CD14-positive monocyte (primary cell): ENCODE data around the gene C22orf23. TPM values are rescaled to one million over a fixed set of nuclear protein-coding genes. Genes with fewer than 3 reads are reported as not detected.
A peak's percentile ranks its signal among the peaks of the same experiment; 100 is the strongest.

Experiments used
- DNase-seq, 3 donors: peaks; one replicate each; pipeline ENCODE4 v3.0.0-alpha.2; 2011 to 2022
- H2AFZ ChIP-seq: 2 replicates; pipeline ENCODE4 v1.6.0; 2012; ENCODE audit warnings: mild to moderate bottlenecking, low read depth, low read length, inconsistent platforms; ENCODE audit not compliant: insufficient read depth, poor library complexity, severe bottlenecking
- H3K27ac ChIP-seq, 2 donors: 1 replicate in 1 of 2; 2 replicates in 1 of 2; pipeline ENCODE4 v1.5.1; 2012 to 2013; ENCODE audit warnings: low read length in 2 of 2, control low read depth in 1 of 2, inconsistent platforms in 1 of 2, low read depth in 1 of 2, mild to moderate bottlenecking in 1 of 2
- H3K27me3 ChIP-seq, 2 donors: one replicate each; pipeline versions ENCODE4 v1.6.0 to v1.6.1; 2011 to 2013; ENCODE audit warnings: low read length in 2 of 2; ENCODE audit not compliant: control insufficient read depth in 2 of 2, insufficient read depth in 2 of 2
- H3K36me3 ChIP-seq, 2 donors: replicated peaks in 1 of 2; 1 replicate in 1 of 2; 2 replicates in 1 of 2; pipeline versions ENCODE4 v1.5.1 to v1.6.1; 2012 to 2013; ENCODE audit warnings: low read length in 2 of 2, control low read depth in 1 of 2, inconsistent platforms in 1 of 2, mild to moderate bottlenecking in 1 of 2; ENCODE audit not compliant: insufficient read depth in 2 of 2, control insufficient read depth in 1 of 2
- H3K4me1 ChIP-seq, 2 donors: 1 replicate in 1 of 2; 2 replicates in 1 of 2; pipeline versions ENCODE4 v1.5.1 to v1.6.1; 2012 to 2013; ENCODE audit warnings: low read length in 2 of 2, control low read depth in 1 of 2, inconsistent platforms in 1 of 2, mild to moderate bottlenecking in 1 of 2, moderate library complexity in 1 of 2; ENCODE audit not compliant: insufficient read depth in 2 of 2, control insufficient read depth in 1 of 2
- H3K4me2 ChIP-seq: replicated peaks from 2 replicates; pipeline ENCODE3; 2012; ENCODE audit warnings: low read length, moderate library complexity, mild to moderate bottlenecking; ENCODE audit not compliant: poor library complexity, severe bottlenecking; ENCODE audit errors: extremely low read depth
- H3K4me3 ChIP-seq, 3 experiments: fragments of 200-600 bp in 1 of 3; sonication (generic) in 1 of 3; replicated peaks in 1 of 3; 1 replicate in 2 of 3; 2 replicates in 1 of 3; pipeline ENCODE4 v1.5.1; 2011 to 2013; ENCODE audit warnings: low read length in 3 of 3, mild to moderate bottlenecking in 3 of 3, control low read depth in 2 of 3, low read depth in 2 of 3, inconsistent platforms in 1 of 3, moderate library complexity in 1 of 3
- H3K79me2 ChIP-seq: 2 replicates; pipeline ENCODE4 v1.6.0; 2012; ENCODE audit warnings: mild to moderate bottlenecking, control low read depth, inconsistent platforms, low read length, moderate library complexity; ENCODE audit not compliant: insufficient read depth
- H3K9ac ChIP-seq: 2 replicates; pipeline ENCODE4 v1.6.0; 2017; ENCODE audit warnings: low read length, mild to moderate bottlenecking; ENCODE audit not compliant: insufficient read depth, poor library complexity, severe bottlenecking
- H3K9me3 ChIP-seq, 2 donors: replicated peaks in 1 of 2; 1 replicate in 1 of 2; 2 replicates in 1 of 2; pipeline versions ENCODE4 v1.5.1 to v1.6.1; 2012 to 2013; ENCODE audit warnings: low read length in 2 of 2, control low read depth in 1 of 2; ENCODE audit not compliant: control insufficient read depth in 1 of 2, insufficient read depth in 1 of 2
- H4K20me1 ChIP-seq: 2 replicates; pipeline ENCODE4 v1.6.0; 2012; ENCODE audit warnings: mild to moderate bottlenecking, low read length, control low read depth, moderate library complexity; ENCODE audit not compliant: insufficient read depth
- H3K27ac Mint-ChIP-seq, 7 donors: one replicate each; pipeline ENCODE4 v1.8.0; 2020; ENCODE audit warnings: mild to moderate bottlenecking in 7 of 7, mixed read lengths in 7 of 7, moderate library complexity in 6 of 7, inconsistent platforms in 2 of 7
- H3K27me3 Mint-ChIP-seq, 3 donors: one replicate each; pipeline ENCODE4 v1.8.0; 2021 to 2022; ENCODE audit warnings: low read depth in 3 of 3, mild to moderate bottlenecking in 3 of 3, mixed read lengths in 3 of 3, moderate library complexity in 3 of 3, inconsistent platforms in 1 of 3
- H3K36me3 Mint-ChIP-seq, 2 donors: one replicate each; pipeline ENCODE4 v1.8.0; 2020; ENCODE audit warnings: mixed read lengths in 2 of 2, inconsistent platforms in 1 of 2, mild to moderate bottlenecking in 1 of 2
- H3K4me1 Mint-ChIP-seq: one replicate; pipeline ENCODE4 v1.8.0; 2020; ENCODE audit warnings: mild to moderate bottlenecking, mixed read lengths
- H3K4me3 Mint-ChIP-seq, 2 donors: one replicate each; pipeline ENCODE4 v1.8.0; 2020; ENCODE audit warnings: mild to moderate bottlenecking in 2 of 2, mixed read lengths in 2 of 2, moderate library complexity in 1 of 2
- H3K9me3 Mint-ChIP-seq, 7 donors: one replicate each; pipeline ENCODE4 v1.8.0; 2020 to 2022; ENCODE audit warnings: mixed read lengths in 7 of 7, mild to moderate bottlenecking in 6 of 7, moderate library complexity in 6 of 7, inconsistent platforms in 2 of 7
- CTCF ChIP-seq: fragments of 200-600 bp; IDR thresholded peaks from one replicate; pipeline ENCODE4 v1.8.0; 2022; ENCODE audit warnings: antibody characterized with exemption, mild to moderate bottlenecking
- WGBS: methylation state at CpG from one replicate; pipeline ENCODE4 v1.1.5; 2013; ENCODE audit warnings: missing lambda C conversion rate; ENCODE audit not compliant: insufficient coverage; 5-methylcytosine and 5-hydroxymethylcytosine counted together
- intact Hi-C, 2 donors: fragments of 100-400 bp; cut with micrococcal nuclease; formaldehyde crosslinking; loops; one replicate each; pipeline versions ENCODE4 v1.15.0 to v1.15.1; 2023
- polyA plus RNA-seq, 3 donors: library from polyadenylated mRNA; depleted of rRNA in 1 of 3; unstranded in 2 of 3; stranded (reverse) in 1 of 3; fragments of 300-500 nt in 2 of 3; fragments of >200 nt in 1 of 3; fragmentation: Illumina TruSeq in 2 of 3; gene quantifications; 1 replicate in 2 of 3; 2 replicates in 1 of 3; pipeline ENCODE4 v1.2.3, GENCODE V29; 2012 to 2021

The C22orf23 gene
- polyA plus RNA-seq, 3 donors, result not detected

- Histone ChIP-seq H3K79me2 (no peaks in the 10 kb centered on the region), H3K9ac (no peak overlapping the region), H3K4me1 (peaks cover 8 to 14% of the 10 kb centered on the region in 2 donors), H3K27ac (no peak overlapping the region), H3K4me3 (no peak overlapping the region), H3K9me3 (no peaks in the 10 kb centered on the region), H2AFZ (no peak overlapping the region), H3K27me3 (no peaks in the 10 kb centered on the region), H4K20me1 (peaks cover 5% of the 10 kb centered on the region), H3K36me3 (peaks cover 3 to 7% of the 10 kb centered on the region in 2 donors), H3K4me2 (no peak overlapping the region)
- no peak overlapping the region for H3K4me3 Mint-ChIP-seq
- H3K9me3 Mint-ChIP-seq, result no peaks in the 10 kb centered on the region
- no peak overlapping the region for H3K27ac Mint-ChIP-seq
- peaks cover 16% of the 10 kb centered on the region for H3K4me1 Mint-ChIP-seq
- intact Hi-C loops, result no loop called here
- H3K27me3 Mint-ChIP-seq, result peaks cover 0 to 4% (median 2%) of the 10 kb centered on the region in 3 donors
- DNase-seq, result no peak
- WGBS, result 95% methylated on average over 13 of the region's 15 CpGs
- TF ChIP-seq CTCF, result no peak
- H3K36me3 Mint-ChIP-seq, result peaks cover 17 to 24% of the 10 kb centered on the region in 2 donors
Observed at GRCh38 chr22:37910890-37911672, 42.3 kb downstream of the C22orf23 start.

DNA sequence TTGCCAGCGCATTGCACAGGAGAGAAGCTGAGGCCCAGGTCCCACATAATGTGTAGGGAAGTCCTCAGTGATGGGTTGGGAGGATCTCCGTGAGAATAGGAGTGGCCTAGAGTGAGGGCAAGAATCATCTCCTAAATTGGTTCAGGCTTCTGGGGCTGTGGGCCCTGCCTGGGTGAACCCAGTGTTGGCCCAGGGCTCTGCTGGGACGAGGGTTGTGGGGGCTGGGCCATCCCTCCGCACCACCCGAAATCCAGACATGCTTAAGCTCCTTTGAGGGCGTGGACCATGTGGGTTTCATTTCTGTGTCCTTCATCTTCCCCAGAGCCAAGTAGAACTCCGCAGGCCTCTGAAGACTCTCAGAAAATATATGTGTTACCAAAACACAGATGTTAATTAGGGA lies 43.6 kb downstream of the C22orf23 start:
- Histone ChIP-seq H3K36me3 (peaks cover 0 to 6% of the 10 kb centered on the region in 2 donors), H3K4me3 (no peak overlapping the region), H4K20me1 (peaks cover 5% of the 10 kb centered on the region), H2AFZ (no peak overlapping the region), H3K4me2 (no peak overlapping the region), H3K9me3 (no peaks in the 10 kb centered on the region), H3K27me3 (no peaks in the 10 kb centered on the region), H3K4me1 (peaks cover 13 to 23% of the 10 kb centered on the region in 2 donors), H3K9ac (no peak overlapping the region), H3K79me2 (no peaks in the 10 kb centered on the region), H3K27ac (no peak overlapping the region)
- 94% methylated on average over 6 of the region's 7 CpGs for WGBS
- H3K27me3 Mint-ChIP-seq, result peaks cover 3 to 10% (median 9%) of the 10 kb centered on the region in 3 donors
- H3K9me3 Mint-ChIP-seq, result no peaks in the 10 kb centered on the region
- no peak overlapping the region for H3K4me3 Mint-ChIP-seq
- H3K4me1 Mint-ChIP-seq, result peaks cover 26% of the 10 kb centered on the region
- DNase-seq, result no peak
- peaks cover 10 to 21% of the 10 kb centered on the region in 2 donors for H3K36me3 Mint-ChIP-seq
- peak overlapping the region in 1 of 7 donors; percentile 41 for H3K27ac Mint-ChIP-seq
- TF ChIP-seq CTCF, result no peak
- intact Hi-C loops, result loop anchor here in 1 of 2 donors (5.0 kb wide), 1 partner anchor 43 kb away; the partner anchor contains the start of genes C22orf23 and POLR2F
